ENCODE measurements around the gene AK3.

The AK3 gene

DNA sequence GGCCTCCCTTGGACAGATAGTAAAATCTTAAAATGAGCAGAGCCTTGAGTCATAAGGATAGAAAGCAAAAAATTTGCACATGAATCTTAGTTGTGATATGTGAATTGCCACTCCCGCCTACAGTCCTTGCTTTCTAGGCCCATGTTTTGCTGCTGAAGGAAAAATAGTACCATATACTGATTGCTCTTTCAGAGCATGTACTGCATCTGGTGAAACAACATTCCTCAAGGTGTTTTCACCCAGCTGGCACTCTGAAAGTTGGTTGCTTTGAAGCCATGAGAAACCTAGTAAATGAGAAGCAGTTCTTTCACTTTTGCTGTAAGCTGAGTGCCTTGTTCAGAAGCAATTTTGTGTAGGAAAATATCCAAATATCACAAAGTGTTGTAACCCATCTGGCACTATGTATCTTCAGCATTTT lies 51.3 kb downstream of the AK3 start:
- Histone ChIP-seq H3K36me3 (replicated peaks; ENCODE audit: low read depth, low read length) (peaks cover 19% of the 10 kb centered on the region), H3K27me3 (ENCODE audit: low read depth, low read length) (no peaks in the 10 kb centered on the region), H3K4me3 (ENCODE audit: low read length) (peak overlapping the region; percentile 59), H2AFZ (ENCODE audit: low read depth, low read length) (no peak overlapping the region), H3K9me3 (ENCODE audit: insufficient read depth, low read length) (no peaks in the 10 kb centered on the region), H3K9ac (ENCODE audit: low read length) (peak overlapping the region; percentile 19), H3K4me2 (ENCODE audit: low read length) (peak overlapping the region; percentile 76), H4K20me1 (ENCODE audit: insufficient read depth, low read length) (peaks cover 11% of the 10 kb centered on the region; the same call in 1 of the 2 replicates), H3K79me2 (ENCODE audit: low read length) (peaks cover 11% of the 10 kb centered on the region), H3K27ac (ENCODE audit: low read length) (peak overlapping the region; percentile 88), H3K4me1 (ENCODE audit: low read length) (peaks cover 23% of the 10 kb centered on the region)
- TF ChIP-seq EZH2phosphoT487 (IDR thresholded peaks at IDR 0.05; ENCODE audit: low read depth): no peak
- TF ChIP-seq, protein P1, sequence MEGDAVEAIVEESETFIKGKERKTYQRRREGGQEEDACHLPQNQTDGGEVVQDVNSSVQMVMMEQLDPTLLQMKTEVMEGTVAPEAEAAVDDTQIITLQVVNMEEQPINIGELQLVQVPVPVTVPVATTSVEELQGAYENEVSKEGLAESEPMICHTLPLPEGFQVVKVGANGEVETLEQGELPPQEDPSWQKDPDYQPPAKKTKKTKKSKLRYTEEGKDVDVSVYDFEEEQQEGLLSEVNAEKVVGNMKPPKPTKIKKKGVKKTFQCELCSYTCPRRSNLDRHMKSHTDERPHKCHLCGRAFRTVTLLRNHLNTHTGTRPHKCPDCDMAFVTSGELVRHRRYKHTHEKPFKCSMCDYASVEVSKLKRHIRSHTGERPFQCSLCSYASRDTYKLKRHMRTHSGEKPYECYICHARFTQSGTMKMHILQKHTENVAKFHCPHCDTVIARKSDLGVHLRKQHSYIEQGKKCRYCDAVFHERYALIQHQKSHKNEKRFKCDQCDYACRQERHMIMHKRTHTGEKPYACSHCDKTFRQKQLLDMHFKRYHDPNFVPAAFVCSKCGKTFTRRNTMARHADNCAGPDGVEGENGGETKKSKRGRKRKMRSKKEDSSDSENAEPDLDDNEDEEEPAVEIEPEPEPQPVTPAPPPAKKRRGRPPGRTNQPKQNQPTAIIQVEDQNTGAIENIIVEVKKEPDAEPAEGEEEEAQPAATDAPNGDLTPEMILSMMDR (IDR thresholded peaks at IDR 0.05; ENCODE audit: low read depth, low read length): no peak

- peaks cover 19% of the 10 kb centered on the region for H3K36me3 ChIP-seq (replicated peaks; ENCODE audit: low read depth, low read length)
- H3K4me3 ChIP-seq (ENCODE audit: low read length): no peak overlapping the region
- H3K4me2 ChIP-seq (ENCODE audit: low read length): peak overlapping the region; percentile 76
- no peak overlapping the region for H3K9ac ChIP-seq (ENCODE audit: low read length)
- peak overlapping the region; percentile 88 for H3K27ac ChIP-seq (ENCODE audit: low read length)
- H2AFZ ChIP-seq (ENCODE audit: low read depth, low read length): no peak overlapping the region
- peaks cover 23% of the 10 kb centered on the region for H3K4me1 ChIP-seq (ENCODE audit: low read length)
- TF ChIP-seq EZH2phosphoT487 (IDR thresholded peaks at IDR 0.05; ENCODE audit: low read depth): no peak
- TF ChIP-seq, protein P1 (IDR thresholded peaks at IDR 0.05; ENCODE audit: low read depth, low read length): no peak
- no peaks in the 10 kb centered on the region for H3K27me3 ChIP-seq (ENCODE audit: low read depth, low read length)
- peaks cover 11% of the 10 kb centered on the region; the same call in 1 of the 2 replicates for H4K20me1 ChIP-seq (ENCODE audit: insufficient read depth, low read length)
- H3K79me2 ChIP-seq (ENCODE audit: low read length): peaks cover 11% of the 10 kb centered on the region
- no peaks in the 10 kb centered on the region for H3K9me3 ChIP-seq (ENCODE audit: insufficient read depth, low read length)
Measured at GRCh38 chr9:4689021-4689420, 52.0 kb downstream of the AK3 start.

- Histone ChIP-seq H3K27ac (ENCODE audit: low read length) (no peak overlapping the region), H3K27me3 (ENCODE audit: low read depth, low read length) (no peaks in the 10 kb centered on the region), H2AFZ (ENCODE audit: low read depth, low read length) (no peak overlapping the region), H3K79me2 (ENCODE audit: low read length) (peaks cover 25% of the 10 kb centered on the region), H3K9me3 (ENCODE audit: insufficient read depth, low read length) (no peaks in the 10 kb centered on the region), H3K4me3 (ENCODE audit: low read length) (no peak overlapping the region), H3K9ac (ENCODE audit: low read length) (no peak overlapping the region), H4K20me1 (ENCODE audit: insufficient read depth, low read length) (peaks cover 16% of the 10 kb centered on the region; the same call in 1 of the 2 replicates), H3K4me1 (ENCODE audit: low read length) (peaks cover 23% of the 10 kb centered on the region), H3K36me3 (replicated peaks; ENCODE audit: low read depth, low read length) (peaks cover 16% of the 10 kb centered on the region), H3K4me2 (ENCODE audit: low read length) (no peak overlapping the region)
- TF ChIP-seq, protein P1 (IDR thresholded peaks at IDR 0.05; ENCODE audit: low read depth, low read length): no peak
- TF ChIP-seq EZH2phosphoT487 (IDR thresholded peaks at IDR 0.05; ENCODE audit: low read depth): no peak
Measured at GRCh38 chr9:4686584-4686983, 54.4 kb downstream of the AK3 start.

DNA sequence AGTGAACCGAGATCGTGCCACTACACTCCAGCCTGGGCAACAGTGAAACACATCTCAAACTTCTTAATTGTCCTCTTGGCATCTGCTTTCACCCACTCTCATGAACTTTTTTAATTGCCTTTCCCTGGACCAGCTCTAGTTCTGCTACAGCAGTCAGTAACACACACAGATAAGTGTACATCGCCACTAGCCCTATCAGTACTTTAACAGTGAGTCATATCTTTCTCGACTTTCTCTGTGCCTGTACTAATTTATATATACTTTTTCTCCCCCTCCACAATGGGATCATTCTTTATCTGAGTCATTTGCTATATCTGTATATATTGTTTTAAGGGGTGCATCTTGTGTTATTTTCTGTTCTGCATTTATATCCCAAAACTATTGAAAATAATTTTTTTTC lies 54.9 kb downstream of the AK3 start:
- peaks cover 16% of the 10 kb centered on the region; the same call in 1 of the 2 replicates for H4K20me1 ChIP-seq (ENCODE audit: insufficient read depth, low read length)
- no peak overlapping the region for H3K9ac ChIP-seq (ENCODE audit: low read length)
- H2AFZ ChIP-seq (ENCODE audit: low read depth, low read length): no peak overlapping the region
- no peak overlapping the region for H3K27ac ChIP-seq (ENCODE audit: low read length)
- no peaks in the 10 kb centered on the region for H3K9me3 ChIP-seq (ENCODE audit: insufficient read depth, low read length)
- H3K27me3 ChIP-seq (ENCODE audit: low read depth, low read length): no peaks in the 10 kb centered on the region
- H3K79me2 ChIP-seq (ENCODE audit: low read length): peaks cover 26% of the 10 kb centered on the region
- H3K4me2 ChIP-seq (ENCODE audit: low read length): no peak overlapping the region
- H3K4me1 ChIP-seq (ENCODE audit: low read length): peaks cover 26% of the 10 kb centered on the region
- H3K36me3 ChIP-seq (replicated peaks; ENCODE audit: low read depth, low read length): peaks cover 12% of the 10 kb centered on the region
- TF ChIP-seq, protein P1 (IDR thresholded peaks at IDR 0.05; ENCODE audit: low read depth, low read length): no peak
- no peak for TF ChIP-seq EZH2phosphoT487 (IDR thresholded peaks at IDR 0.05; ENCODE audit: low read depth)
- no peak overlapping the region for H3K4me3 ChIP-seq (ENCODE audit: low read length)
